ENCODE results near the gene EXOC2.

Gene EXOC2

DNA sequence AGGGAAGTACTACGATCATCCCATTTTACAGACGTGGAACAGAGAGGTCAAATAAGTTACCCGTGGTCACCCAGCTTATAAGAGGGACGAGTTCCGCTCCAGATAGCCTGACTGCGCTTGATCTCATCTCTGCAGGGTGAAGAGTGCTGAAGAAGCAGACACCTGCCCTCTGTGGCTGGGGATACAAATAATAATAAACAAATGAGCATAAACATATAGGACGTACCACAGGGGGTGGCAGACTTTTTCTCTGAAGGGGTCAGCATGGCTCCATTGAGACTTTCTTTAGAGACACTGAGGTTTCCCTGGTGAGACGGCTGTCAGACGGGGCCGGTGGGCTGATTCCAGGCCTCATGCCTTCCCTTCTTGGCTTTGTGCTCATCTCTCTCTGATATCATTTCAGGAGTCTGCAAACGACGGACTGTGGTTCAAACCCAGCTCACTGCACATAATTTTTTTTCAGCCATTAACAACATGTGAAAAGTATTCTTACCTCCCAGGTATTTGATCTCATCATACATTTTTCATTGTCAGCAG is 254.2 kb downstream of the EXOC2 start:
- Histone ChIP-seq H3K4me1 (ENCODE audit: control insufficient read depth, insufficient read depth, low read length) (no peaks in the 10 kb centered on the region), H3K9me3 (ENCODE audit: control insufficient read depth, insufficient read depth, low read depth, low read length) (0 out of 2 replicates have a peak, but pooled peaks cover 4% of the 10 kb centered on the region), H3K36me3 (ENCODE audit: control insufficient read depth, insufficient read depth, low read length) (no peaks in the 10 kb centered on the region), H3K4me3 (ENCODE audit: low read depth, low read length) (no peak overlapping the region), H3K9ac (ENCODE audit: low read length) (no peak overlapping the region), H3K27ac (ENCODE audit: low read depth, low read length) (no peak overlapping the region), H3K27me3 (ENCODE audit: control insufficient read depth, insufficient read depth, low read length) (peaks cover 6% of the 10 kb centered on the region; the same call in 1 of the 2 replicates)

DNA sequence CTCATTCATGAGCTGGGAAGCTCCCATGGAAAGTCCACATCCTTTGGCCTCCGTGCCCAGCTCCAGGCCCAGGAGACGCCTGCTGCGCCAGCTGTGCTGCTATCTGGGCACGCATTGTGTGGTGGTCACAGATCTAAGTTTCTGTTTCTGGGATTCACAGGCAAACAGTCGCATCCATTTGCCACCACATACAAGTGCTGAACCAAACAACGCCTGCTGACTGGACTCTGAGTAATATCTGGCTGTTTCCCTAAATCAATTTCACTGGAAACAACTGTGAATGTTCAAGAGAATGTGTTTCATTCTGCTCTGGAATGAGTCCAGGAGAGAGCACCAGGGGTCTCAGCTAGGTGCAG is 255.9 kb downstream of the EXOC2 start:
- no peak overlapping the region for H3K9ac ChIP-seq (ENCODE audit: low read length)
- H3K36me3 ChIP-seq (ENCODE audit: control insufficient read depth, insufficient read depth, low read length), result no peaks in the 10 kb centered on the region
- no peak overlapping the region for H3K27ac ChIP-seq (ENCODE audit: low read depth, low read length)
- H3K27me3 ChIP-seq (ENCODE audit: control insufficient read depth, insufficient read depth, low read length), result peaks cover 6% of the 10 kb centered on the region; the same call in 1 of the 2 replicates
- no peaks in the 10 kb centered on the region for H3K4me1 ChIP-seq (ENCODE audit: control insufficient read depth, insufficient read depth, low read length)
- H3K9me3 ChIP-seq (ENCODE audit: control insufficient read depth, insufficient read depth, low read depth, low read length), result 0 out of 2 replicates have a peak, but pooled peaks cover 4% of the 10 kb centered on the region
- H3K4me3 ChIP-seq (ENCODE audit: low read depth, low read length), result no peak overlapping the region

DNA sequence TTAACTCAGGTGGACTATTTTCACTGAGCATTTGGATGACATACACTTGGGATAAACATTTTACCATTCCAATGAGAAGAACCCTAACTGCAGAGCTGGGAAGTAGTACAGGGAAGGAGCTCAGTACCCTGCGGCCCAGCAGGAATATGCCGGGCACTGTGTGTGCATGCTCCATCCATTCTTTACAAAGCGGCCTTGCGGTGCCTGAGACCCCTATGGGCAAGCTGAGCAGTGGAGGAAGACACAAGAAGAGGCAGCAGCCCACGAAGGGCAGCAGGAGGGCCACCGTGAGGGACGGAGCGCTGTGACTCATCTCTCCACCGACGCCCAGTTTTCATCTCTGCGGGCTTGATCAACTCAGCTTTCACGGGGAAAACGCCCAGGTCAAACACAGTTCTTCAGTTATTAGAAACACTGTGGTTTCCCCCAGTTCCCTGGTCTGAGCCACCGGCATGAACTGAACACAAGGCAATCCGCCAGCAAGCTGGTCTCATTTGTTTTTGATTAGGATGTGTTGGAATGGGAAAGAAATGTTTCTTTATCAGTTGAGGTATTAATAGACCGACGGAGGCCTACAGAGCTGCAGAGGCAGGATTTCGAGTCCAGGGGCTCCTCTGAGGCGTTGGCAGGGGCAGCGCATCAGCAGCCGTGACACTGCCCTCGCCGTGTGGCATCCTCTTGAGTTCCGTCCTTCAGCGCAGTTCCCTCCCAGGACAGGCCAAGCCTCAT is 256.5 kb downstream of the EXOC2 start:
- no peak overlapping the region for H3K27ac ChIP-seq (ENCODE audit: low read depth, low read length)

DNA sequence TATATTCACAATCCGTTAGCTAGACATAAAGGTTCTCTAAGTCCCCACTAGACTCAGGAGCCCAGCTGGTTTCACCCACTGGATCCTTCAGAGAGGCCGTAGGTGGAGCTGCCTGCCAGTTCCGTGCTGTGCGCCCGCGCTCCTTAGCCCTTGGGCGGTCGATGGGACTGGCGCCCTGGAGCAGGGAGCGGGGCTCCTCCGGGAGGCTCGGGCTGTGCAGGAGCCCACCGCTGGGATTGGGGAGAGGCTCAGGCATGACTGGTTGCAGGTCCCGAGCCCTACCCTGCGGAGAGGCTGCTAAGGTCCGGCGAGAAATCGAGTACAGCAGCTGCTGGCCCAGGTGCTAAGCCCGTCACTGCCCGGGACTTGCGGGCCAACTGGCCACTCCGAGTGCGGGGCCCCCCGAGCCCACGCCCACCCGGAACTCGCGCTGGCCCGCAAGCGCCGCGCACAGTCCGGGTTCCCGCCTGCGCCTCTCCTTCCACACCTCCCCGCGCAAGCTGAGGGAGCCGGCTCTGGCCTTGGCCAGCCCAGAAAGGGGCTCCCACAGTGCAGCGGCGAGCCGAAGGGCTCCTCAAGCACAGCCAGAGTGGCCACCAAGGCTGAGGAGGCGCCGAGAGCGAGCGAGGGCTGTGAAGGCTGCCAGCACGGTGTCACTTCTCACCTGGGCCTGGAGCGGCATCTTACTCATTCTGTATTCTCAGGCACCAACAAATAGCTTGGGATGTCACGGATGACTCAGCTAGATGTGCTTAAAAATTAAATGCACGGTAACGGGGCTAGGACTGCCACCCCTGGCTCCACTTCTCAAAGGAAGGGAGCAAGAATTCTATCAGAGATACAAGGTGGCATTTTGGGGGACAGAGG is 257.3 kb downstream of the EXOC2 start:
- Histone ChIP-seq H3K27me3 (ENCODE audit: control insufficient read depth, insufficient read depth, low read length) (peaks cover 6% of the 10 kb centered on the region; the same call in 1 of the 2 replicates), H3K36me3 (ENCODE audit: control insufficient read depth, insufficient read depth, low read length) (no peaks in the 10 kb centered on the region), H3K9ac (ENCODE audit: low read length) (no peak overlapping the region), H3K4me1 (ENCODE audit: control insufficient read depth, insufficient read depth, low read length) (no peaks in the 10 kb centered on the region), H3K27ac (ENCODE audit: low read depth, low read length) (no peak overlapping the region), H3K4me3 (ENCODE audit: low read depth, low read length) (no peak overlapping the region), H3K9me3 (ENCODE audit: control insufficient read depth, insufficient read depth, low read depth, low read length) (0 out of 2 replicates have a peak, but pooled peaks cover 4% of the 10 kb centered on the region)

More for the DNA sequence above, 256.5 kb downstream of the EXOC2 start:
- H3K9ac ChIP-seq (ENCODE audit: low read length), result no peak overlapping the region
- peaks cover 6% of the 10 kb centered on the region; the same call in 1 of the 2 replicates for H3K27me3 ChIP-seq (ENCODE audit: control insufficient read depth, insufficient read depth, low read length)
- H3K36me3 ChIP-seq (ENCODE audit: control insufficient read depth, insufficient read depth, low read length), result no peaks in the 10 kb centered on the region
- H3K9me3 ChIP-seq (ENCODE audit: control insufficient read depth, insufficient read depth, low read depth, low read length), result 0 out of 2 replicates have a peak, but pooled peaks cover 4% of the 10 kb centered on the region
- H3K4me1 ChIP-seq (ENCODE audit: control insufficient read depth, insufficient read depth, low read length), result no peaks in the 10 kb centered on the region
- H3K4me3 ChIP-seq (ENCODE audit: low read depth, low read length), result no peak overlapping the region

All from HUES6 (cell line).